Pancreas (tissue), 10 donors: Measurements from ENCODE around the gene STOML2. TPM values are rescaled to one million over a fixed set of nuclear protein-coding genes. Genes with fewer than 3 reads are reported as not detected.
"Not testable (repeated sequence)": the region's sequence is repeated elsewhere in the genome, so short reads cannot be mapped to it uniquely, and the experiment has no call there.

Experiments used
- ATAC-seq, 4 donors: fragments of 200-7000 bp; cut with Tn5 transposase; one replicate each; pipeline versions ENCODE4 v1.8.0 to v1.9.1; 2020; ENCODE audit warnings: mild to moderate bottlenecking in 4 of 4, moderate library complexity in 4 of 4
- DNase-seq, 6 donors: peaks; one replicate each; pipeline ENCODE4 v3.0.0-alpha.2; 2020
- FAIRE-seq: peaks from 2 replicates; lab custom pipeline; 2012; peaks lifted over from hg19 to GRCh38; lab: Jason Lieb, UNC
- H3K27ac ChIP-seq, 4 donors: fragments of 200-600 bp; sonication (generic); 1 replicate in 3 of 4; 2 replicates in 1 of 4; pipeline versions ENCODE4 v1.5.0 to v1.8.0; 2020
- H3K27me3 ChIP-seq, 4 donors: fragments of 200-600 bp; one replicate each; pipeline ENCODE4 v1.8.0; 2021
- H3K36me3 ChIP-seq, 3 donors: fragments of 200-600 bp; sonication (generic) in 1 of 3; one replicate each; pipeline versions ENCODE4 v1.5.0 to v1.8.0; 2020 to 2021
- H3K4me1 ChIP-seq, 3 donors: fragments of 200-600 bp; one replicate each; pipeline ENCODE4 v1.8.0; 2021
- H3K4me3 ChIP-seq, 4 donors: fragments of 200-600 bp; sonication (generic) in 2 of 4; one replicate each; pipeline versions ENCODE4 v1.5.0 to v1.8.0; 2020 to 2021
- H3K9me3 ChIP-seq, 4 donors: fragments of 200-600 bp; one replicate each; pipeline ENCODE4 v1.8.0; 2021
- WGBS, 2 donors: extraction: QIAGEN DNeasy Blood & Tissue Kit; methylation state at CpG; one replicate each; pipeline ENCODE4 v1.1.7; 2013; 5-methylcytosine and 5-hydroxymethylcytosine counted together
- intact Hi-C, 3 donors: fragments of 100-400 bp; cut with DNase I; formaldehyde crosslinking; loops; one replicate each; pipeline versions ENCODE4 v1.11.1 to v1.14.2; 2022
- polyA plus RNA-seq, 2 donors: library from polyadenylated mRNA; stranded (reverse); fragments of 200-250 nt; gene quantifications; one replicate each; pipeline ENCODE4 v1.2.3, GENCODE V29; 2013
- total RNA-seq, 6 donors: library from RNA; stranded (reverse); fragmentation: NEBNext Ultra II Directional in 4 of 6; extraction: Animal tissue kit (Norgen Biotek cat#: 25700) in 4 of 6; gene quantifications; one replicate each; pipeline versions ENCODE4 v1.2.1 to v1.2.4, GENCODE V29; 2021 to 2023
- TF ChIP-seq, protein P1 (sequence below), 4 donors: fragments of 200-600 bp; sonication (generic) in 3 of 4; IDR thresholded peaks; one replicate each; pipeline versions ENCODE4 v1.5.0 to v1.8.0; 2021; ENCODE audit warnings: antibody characterized with exemption in 4 of 4
- donor health status: healthy with polysubstance abuse.
- donor health status: DM: no; HTN: no; CAD: no; lungs with moderate emphysema.
- donor health status: DM: no; HTN: no; CAD: no.
- donor health status: control.
- donor health status: control.
- donor health status: Bipolar disorder and iron deficiency.
- donor health status: DM: yes; HTN: yes; CAD: no.
- donor health status: DM: no; HTN: no; CAD: no.
- donor health status: DM: no; HTN: no; CAD: no.
- donor health status: DM: yes; HTN: yes; CAD: no.

The STOML2 gene, protein sequence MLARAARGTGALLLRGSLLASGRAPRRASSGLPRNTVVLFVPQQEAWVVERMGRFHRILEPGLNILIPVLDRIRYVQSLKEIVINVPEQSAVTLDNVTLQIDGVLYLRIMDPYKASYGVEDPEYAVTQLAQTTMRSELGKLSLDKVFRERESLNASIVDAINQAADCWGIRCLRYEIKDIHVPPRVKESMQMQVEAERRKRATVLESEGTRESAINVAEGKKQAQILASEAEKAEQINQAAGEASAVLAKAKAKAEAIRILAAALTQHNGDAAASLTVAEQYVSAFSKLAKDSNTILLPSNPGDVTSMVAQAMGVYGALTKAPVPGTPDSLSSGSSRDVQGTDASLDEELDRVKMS
- total RNA-seq (10 to 100 TPM; 33.4 to 50.5 (median 45.1) TPM), polyA plus RNA-seq (10 to 100 TPM; 31.2 to 57.6 TPM)

DNA sequence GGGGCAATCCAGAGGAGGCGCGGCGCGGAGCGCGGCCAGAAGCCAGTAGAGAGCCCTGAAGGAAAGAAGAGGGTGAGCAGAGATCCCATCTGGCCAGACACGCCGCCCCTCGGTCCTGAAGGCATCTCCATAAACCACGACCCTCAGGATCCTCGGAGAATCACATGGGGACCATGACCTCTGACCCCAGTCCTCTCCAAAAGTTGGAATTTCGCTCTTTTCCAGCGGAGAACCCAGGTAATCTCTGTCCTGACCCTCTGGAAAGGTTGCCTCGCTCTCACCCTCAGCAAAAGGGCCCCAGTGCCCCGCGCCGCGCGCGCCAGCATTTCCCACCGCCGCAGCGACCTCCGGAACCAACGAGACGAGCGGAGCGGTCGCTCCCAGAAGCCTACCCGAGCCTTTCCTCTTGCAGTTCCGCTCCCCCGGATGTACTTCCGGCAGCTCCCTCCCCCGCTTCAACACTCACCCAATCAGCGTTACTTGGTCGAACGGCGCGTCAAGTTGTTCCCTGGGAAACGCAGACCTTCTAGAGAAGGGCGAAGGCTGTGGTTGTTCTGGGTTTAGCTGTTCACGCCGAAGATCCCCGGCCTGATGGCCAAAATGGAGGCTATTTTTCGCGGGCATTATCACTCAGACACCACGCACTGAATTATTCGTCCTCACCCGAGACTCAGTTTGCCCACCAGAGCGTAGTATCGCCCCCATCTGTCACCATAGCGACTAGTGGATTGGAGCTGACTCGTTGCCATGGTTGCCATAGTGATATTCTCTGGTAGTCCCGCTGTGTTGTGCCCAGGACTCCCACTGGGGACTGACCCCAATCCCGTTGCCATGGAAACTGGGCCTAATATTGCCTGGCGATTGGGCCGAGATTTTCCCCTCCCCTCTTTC lies at the start of gene STOML2:
TSS of gene STOML2 (minus strand) at position 363 of the 891 bp plus-strand sequence. CDS start at position 326, 37 bp downstream.
- H3K4me3 ChIP-seq: peak within 1 kb of the TSS; percentile 66 to 76 (median 70)
- TF ChIP-seq, protein P1, sequence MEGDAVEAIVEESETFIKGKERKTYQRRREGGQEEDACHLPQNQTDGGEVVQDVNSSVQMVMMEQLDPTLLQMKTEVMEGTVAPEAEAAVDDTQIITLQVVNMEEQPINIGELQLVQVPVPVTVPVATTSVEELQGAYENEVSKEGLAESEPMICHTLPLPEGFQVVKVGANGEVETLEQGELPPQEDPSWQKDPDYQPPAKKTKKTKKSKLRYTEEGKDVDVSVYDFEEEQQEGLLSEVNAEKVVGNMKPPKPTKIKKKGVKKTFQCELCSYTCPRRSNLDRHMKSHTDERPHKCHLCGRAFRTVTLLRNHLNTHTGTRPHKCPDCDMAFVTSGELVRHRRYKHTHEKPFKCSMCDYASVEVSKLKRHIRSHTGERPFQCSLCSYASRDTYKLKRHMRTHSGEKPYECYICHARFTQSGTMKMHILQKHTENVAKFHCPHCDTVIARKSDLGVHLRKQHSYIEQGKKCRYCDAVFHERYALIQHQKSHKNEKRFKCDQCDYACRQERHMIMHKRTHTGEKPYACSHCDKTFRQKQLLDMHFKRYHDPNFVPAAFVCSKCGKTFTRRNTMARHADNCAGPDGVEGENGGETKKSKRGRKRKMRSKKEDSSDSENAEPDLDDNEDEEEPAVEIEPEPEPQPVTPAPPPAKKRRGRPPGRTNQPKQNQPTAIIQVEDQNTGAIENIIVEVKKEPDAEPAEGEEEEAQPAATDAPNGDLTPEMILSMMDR (IDR thresholded peaks at IDR 0.05): no peak

DNA sequence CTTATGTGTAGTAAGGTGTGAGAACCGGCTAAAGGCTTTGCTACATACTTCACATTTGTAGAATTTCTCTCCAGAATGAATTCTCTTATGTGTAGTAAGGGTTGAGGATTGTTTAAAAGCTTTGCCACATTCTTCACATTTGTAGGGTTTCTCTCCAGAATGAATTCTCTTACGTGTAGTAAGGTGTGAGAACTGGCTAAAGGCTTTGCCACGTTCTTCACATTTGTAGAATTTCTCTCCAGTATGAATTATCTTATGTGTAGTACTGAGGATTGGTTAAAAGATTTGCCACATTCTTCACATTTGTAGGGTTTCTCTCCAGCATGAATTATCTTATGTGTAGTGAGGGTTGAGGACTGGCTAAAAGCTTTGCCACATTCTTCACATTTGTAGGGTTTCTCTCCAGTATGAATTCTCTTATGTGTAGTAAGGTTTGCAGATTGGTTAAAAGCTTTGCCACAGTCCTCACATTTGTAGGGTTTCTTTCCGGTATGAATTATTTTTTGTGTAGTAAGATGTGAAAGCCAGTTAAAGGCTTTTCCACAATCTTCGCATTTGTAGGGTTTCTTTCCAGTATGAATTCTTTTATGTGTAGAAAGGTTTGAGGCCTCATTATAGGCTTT lies 45.1 kb upstream of the STOML2 start:
- H3K9me3 ChIP-seq, FAIRE-seq: not testable (repeated sequence)

More for the DNA sequence above, at the start of gene STOML2:
- peaks cover 0 to 6% (median 0%) of the 10 kb centered on the region in 3 donors for H3K36me3 ChIP-seq
- H3K27ac ChIP-seq: peak within 1 kb of the TSS; percentile 61 to 85 (median 73)
- WGBS, 2 donors: 0% methylated on average over 57 of the region's 57 CpGs
- H3K9me3 ChIP-seq: no peaks in the 10 kb centered on the region
- H3K4me1 ChIP-seq: peaks cover 0 to 14% (median 6%) of the 10 kb centered on the region in 3 donors
- FAIRE-seq (peak; percentile 13), DNase-seq (peak; percentile 85 to 96 (median 94)), ATAC-seq (peak; percentile 99)
- no peaks in the 10 kb centered on the region for H3K27me3 ChIP-seq
- intact Hi-C loops: no loop called here

DNA sequence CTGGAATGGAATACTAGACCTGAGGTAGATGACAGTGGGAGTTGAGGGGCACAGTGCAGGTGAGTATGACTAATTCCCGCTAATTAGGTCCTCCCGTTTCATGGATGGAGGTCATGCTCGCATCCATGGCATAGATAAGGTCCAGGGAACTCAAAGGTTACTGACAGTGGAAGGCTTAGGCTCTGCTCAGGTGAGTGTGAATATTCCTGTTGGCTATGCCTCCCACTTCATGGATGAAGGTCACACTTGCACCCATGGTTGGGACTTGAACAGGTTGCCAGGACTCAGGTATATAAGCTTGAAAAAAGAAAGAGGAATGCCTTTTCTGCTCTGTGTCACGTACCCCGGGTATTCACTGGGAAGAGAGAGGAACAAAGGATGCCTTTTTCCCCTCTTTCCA lies 39.1 kb upstream of the STOML2 start:
- intact Hi-C loops: no loop called here
- no peaks in the 10 kb centered on the region for H3K4me1 ChIP-seq
- H3K9me3 ChIP-seq: peaks cover 0 to 5% (median 0%) of the 10 kb centered on the region in 4 donors
- H3K27ac ChIP-seq: no peak overlapping the region
- TF ChIP-seq, protein P1 (IDR thresholded peaks at IDR 0.05): no peak
- 87 to 96% methylated on average over 5 of the region's 5 CpGs for WGBS, 2 donors
- FAIRE-seq (no peak), ATAC-seq (no peak), DNase-seq (no peak)
- no peak overlapping the region for H3K4me3 ChIP-seq
- no peaks in the 10 kb centered on the region for H3K36me3 ChIP-seq
- H3K27me3 ChIP-seq: no peaks in the 10 kb centered on the region

More for the DNA sequence above, 45.1 kb upstream of the STOML2 start:
- DNase-seq, H3K4me3 ChIP-seq, intact Hi-C loops, H3K36me3 ChIP-seq, H3K4me1 ChIP-seq, H3K27me3 ChIP-seq, H3K27ac ChIP-seq, ATAC-seq: not testable (repeated sequence)
- 72 to 77% methylated on average over 5 of the region's 5 CpGs for WGBS, 2 donors

DNA sequence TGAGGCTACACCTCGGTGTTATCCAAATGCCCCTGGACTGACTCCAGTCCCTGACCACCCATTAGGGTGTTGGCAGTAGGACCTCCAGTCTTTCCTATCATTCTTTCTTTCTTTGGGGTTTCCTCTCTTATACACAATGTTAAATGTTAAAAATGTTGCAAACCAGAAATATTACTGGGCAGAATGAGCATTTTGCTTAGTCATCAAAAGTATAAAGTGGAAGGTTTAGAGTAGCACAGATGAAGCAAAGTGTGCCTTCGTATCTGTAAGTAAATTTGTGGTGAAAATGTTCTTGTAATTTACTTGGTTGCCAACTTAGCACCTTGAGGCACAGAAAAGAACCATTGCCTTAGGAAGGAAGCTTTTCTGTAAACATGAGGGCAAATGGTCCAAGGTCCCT lies 37.2 kb upstream of the STOML2 start:
- 82 to 89% methylated on average over 2 of the region's 2 CpGs for WGBS, 2 donors

More for the DNA sequence above, 37.2 kb upstream of the STOML2 start:
- no peak overlapping the region for H3K27ac ChIP-seq
- H3K4me3 ChIP-seq: no peak overlapping the region
- FAIRE-seq (no peak), ATAC-seq (no peak), DNase-seq (no peak)
- H3K36me3 ChIP-seq: no peaks in the 10 kb centered on the region
- H3K27me3 ChIP-seq: no peaks in the 10 kb centered on the region
- intact Hi-C loops: no loop called here
- TF ChIP-seq, protein P1 (IDR thresholded peaks at IDR 0.05): no peak
- peaks cover 0 to 5% (median 0%) of the 10 kb centered on the region in 4 donors for H3K9me3 ChIP-seq
- H3K4me1 ChIP-seq: no peaks in the 10 kb centered on the region
